K562 (cell line): ENCODE data around the gene PTBP3. TPM values are rescaled to one million over a fixed set of nuclear protein-coding genes. Genes with fewer than 3 reads are reported as not detected.

ENCODE experiments used
- ARID1B ChIP-seq: fragments of 450-650 bp; IDR thresholded peaks from 2 replicates; pipeline ENCODE4 v1.6.1; 2016; ENCODE audit warnings: antibody characterized with exemption, mild to moderate bottlenecking, inconsistent platforms
- ATF1 ChIP-seq, 2 experiments: fragments of 450-650 bp in 1 of 2; IDR thresholded peaks; 2 replicates each; pipeline ENCODE4 v1.6.1; 2016; ENCODE audit warnings: missing compliant biosample characterization in 1 of 2, missing genetic modification characterization in 1 of 2
- BDP1 ChIP-seq: IDR thresholded peaks from 3 replicates; pipeline ENCODE4 v1.6.1; 2011; ENCODE audit not compliant: insufficient read length, insufficient read depth
- BMI1 ChIP-seq: fragments of 150-350 bp; IDR thresholded peaks from 2 replicates; pipeline ENCODE4 v1.6.1; 2014; ENCODE audit warnings: low read length
- CBFB ChIP-seq: sonication (generic); formaldehyde crosslinking; IDR thresholded peaks from 2 replicates; pipeline ENCODE4 v1.4.0; 2020; ENCODE audit warnings: mild to moderate bottlenecking, missing genetic modification reagents
- CHCHD3 ChIP-seq: fragments of 250-450 bp; sonication (Bioruptor Pico); IDR thresholded peaks from 2 replicates; pipeline ENCODE4 v2.1.2; 2022; ENCODE audit warnings: mild to moderate bottlenecking
- CREB1 ChIP-seq, 2 experiments: sonication (generic) in 1 of 2; formaldehyde crosslinking in 1 of 2; IDR thresholded peaks; 2 replicates each; pipeline versions ENCODE4 v1.6.1 to v1.8.0; 2012 to 2022; ENCODE audit warnings: inconsistent platforms in 1 of 2, mild to moderate bottlenecking in 1 of 2, missing genetic modification reagents in 1 of 2, moderate library complexity in 1 of 2
- DMBX1 ChIP-seq: fragments of 250-450 bp; sonication (Bioruptor Pico); IDR thresholded peaks from 2 replicates; pipeline ENCODE4 v1.8.0; 2022; ENCODE audit warnings: inconsistent platforms, mild to moderate bottlenecking, moderate library complexity, borderline replicate concordance
- EWSR1 ChIP-seq: fragments of 450-650 bp; IDR thresholded peaks from 2 replicates; pipeline ENCODE4 v1.6.1; 2018; ENCODE audit warnings: borderline replicate concordance, mild to moderate bottlenecking, low read depth, moderate library complexity; ENCODE audit not compliant: partially characterized antibody
- FOXA1 ChIP-seq: fragments of 450-650 bp; IDR thresholded peaks from 2 replicates; pipeline ENCODE4 v1.6.1; 2016; ENCODE audit warnings: mild to moderate bottlenecking, borderline replicate concordance
- FOXP1 ChIP-seq: sonication (generic); formaldehyde crosslinking; IDR thresholded peaks from 2 replicates; pipeline ENCODE4 v1.8.0; 2022; ENCODE audit warnings: mild to moderate bottlenecking, missing genetic modification reagents
- FUS ChIP-seq: fragments of 200-400 bp; formaldehyde crosslinking; optimal IDR thresholded peaks from 2 replicates; pipeline ENCODE3; 2017; ENCODE audit warnings: low read depth, low read length
- HDAC1 ChIP-seq, 2 experiments: fragments of 450-650 bp; IDR thresholded peaks; 2 replicates each; pipeline ENCODE4 v1.6.1; 2016 to 2017; ENCODE audit warnings: inconsistent platforms in 1 of 2, mild to moderate bottlenecking in 1 of 2, moderate library complexity in 1 of 2
- L3MBTL2 ChIP-seq: fragments of 450-650 bp; IDR thresholded peaks from 2 replicates; pipeline ENCODE4 v1.6.1; 2016; ENCODE audit warnings: mild to moderate bottlenecking, moderate library complexity
- MTA2 ChIP-seq: fragments of 450-650 bp; IDR thresholded peaks from 2 replicates; pipeline ENCODE4 v1.6.1; 2016; ENCODE audit warnings: low read depth
- MYBL2 ChIP-seq, 2 experiments: fragments of 450-650 bp in 1 of 2; sonication (generic) in 1 of 2; formaldehyde crosslinking in 1 of 2; IDR thresholded peaks; 2 replicates each; pipeline versions ENCODE4 v1.6.1 to v1.8.1; 2017 to 2022; ENCODE audit warnings: borderline replicate concordance in 1 of 2, inconsistent platforms in 1 of 2, low read depth in 1 of 2, mild to moderate bottlenecking in 1 of 2, missing genetic modification reagents in 1 of 2, moderate library complexity in 1 of 2
- PHB2 ChIP-seq: fragments of 450-650 bp; IDR thresholded peaks from 2 replicates; pipeline ENCODE4 v1.6.1; 2017; ENCODE audit warnings: low read depth
- RAD21 ChIP-seq, 2 experiments: fragments of 250-450 bp in 1 of 2; fragments of 450-650 bp in 1 of 2; sonication (Bioruptor Pico) in 1 of 2; formaldehyde crosslinking in 1 of 2; IDR thresholded peaks in 1 of 2; conservative IDR thresholded peaks in 1 of 2; 2 replicates each; pipeline versions ENCODE4 v1.4.0 to v1.8.0; 2020 to 2022; ENCODE audit warnings: mild to moderate bottlenecking in 2 of 2, moderate library complexity in 1 of 2
- RFX7 ChIP-seq: fragments of 250-450 bp; sonication (Bioruptor Pico); IDR thresholded peaks from 2 replicates; pipeline ENCODE4 v1.5.1; 2021; ENCODE audit warnings: mild to moderate bottlenecking
- SMAD3 ChIP-seq: fragments of 450-650 bp; formaldehyde crosslinking; conservative IDR thresholded peaks from 2 replicates; pipeline ENCODE4 v1.4.0; 2020; ENCODE audit warnings: mild to moderate bottlenecking
- TGIF2 ChIP-seq: sonication (generic); formaldehyde crosslinking; IDR thresholded peaks from 2 replicates; pipeline ENCODE4 v1.8.1; 2022; ENCODE audit warnings: mild to moderate bottlenecking, missing genetic modification reagents, moderate library complexity
- ZKSCAN1 ChIP-seq: fragments of 150-350 bp; IDR thresholded peaks from 2 replicates; pipeline ENCODE4 v1.6.1; 2016; ENCODE audit warnings: low read depth, low read length
- ZNF431 ChIP-seq: sonication (generic); formaldehyde crosslinking; IDR thresholded peaks from 2 replicates; pipeline ENCODE4 v1.8.0; 2022; ENCODE audit warnings: mild to moderate bottlenecking, missing genetic modification reagents
- ZNF592 ChIP-seq: fragments of 450-650 bp; IDR thresholded peaks from 2 replicates; pipeline ENCODE4 v1.6.1; 2017; ENCODE audit warnings: antibody characterized with exemption, mild to moderate bottlenecking
- polyA plus RNA-seq, 8 experiments: library from polyadenylated mRNA; depleted of rRNA in 4 of 8; stranded (reverse) in 5 of 8; unstranded in 3 of 8; fragments of >200 nt; fragmentation: Nextera tagmentation in 2 of 8; fragmentation: Illumina TruSeq in 1 of 8; extraction: Ambion mirVana in 2 of 8; extraction: Trizol in 1 of 8; gene quantifications; 2 replicates each; pipeline versions ENCODE4 v1.2.1 to v1.2.3, GENCODE V29; 2011 to 2014; ENCODE audit warnings: inconsistent platforms in 1 of 8, missing spikeins in 1 of 8
- total RNA-seq, 7 experiments: library from RNA; depleted of rRNA in 6 of 7; stranded (reverse); fragments of >200 nt in 6 of 7; fragmentation: Illumina TruSeq in 2 of 7; extraction: Trizol in 2 of 7; gene quantifications; 2 replicates each; pipeline versions ENCODE4 v1.2.1 to v1.2.3, GENCODE V29; 2011 to 2021; ENCODE audit warnings: low replicate concordance in 1 of 7
- TF ChIP-seq, protein P1 (sequence below): fragments of 450-650 bp; conservative IDR thresholded peaks from 2 replicates; pipeline ENCODE4 v1.6.1; 2016; ENCODE audit warnings: missing genetic modification characterization, low read depth, mild to moderate bottlenecking, missing compliant biosample characterization, moderate library complexity

The PTBP3 gene
- total and polyA plus RNA-seq, 9 of the 15 experiments (the other 6 are each of a cell fraction or from before 2014, with no cell fraction given) = 22.4 to 132 (median 68.0) TPM

DNA sequence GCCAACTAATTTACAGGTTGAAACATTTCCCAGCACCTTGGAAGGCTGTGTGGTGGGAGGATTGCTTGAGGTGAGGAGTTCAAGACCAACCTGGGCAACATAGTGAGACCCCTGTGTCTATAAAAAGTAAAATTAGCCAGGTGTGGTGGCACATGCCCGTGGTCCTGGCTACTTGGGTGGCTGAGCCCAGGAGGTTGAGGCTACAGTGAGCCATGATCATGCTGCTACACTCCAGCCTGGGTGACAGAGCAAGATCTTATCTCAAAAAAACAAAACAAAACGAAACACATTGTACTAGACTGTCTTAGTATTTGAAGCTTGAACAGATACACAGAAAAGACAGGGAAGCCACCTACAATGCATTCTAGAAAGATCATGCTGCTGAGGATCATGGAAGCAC lies 43.7 kb upstream of the PTBP3 start (continued):
- TF ChIP-seq ATF1 (CRISPR knock-in tag; IDR thresholded peaks at IDR 0.05) (no peak), ATF1 (tag; IDR thresholded peaks at IDR 0.05) (peak; percentile 30; the same call in 1 of the 2 replicates), HDAC1 (IDR thresholded peaks at IDR 0.05) (no peak; a peak in 1 of 4 replicates), RAD21 (CRISPR knock-in tag; conservative IDR thresholded peaks at IDR 0.05 in 1 of 2, IDR thresholded peaks at IDR 0.05 in 1 of 2) (no peak), CBFB (CRISPR knock-in tag) (no peak), BMI1 (no peak), ZNF431 (CRISPR knock-in tag) (no peak), EWSR1 (no peak), L3MBTL2 (peak; percentile 88), CREB1 (IDR thresholded peaks at IDR 0.05) (no peak), CREB1 (CRISPR knock-in tag; IDR thresholded peaks at IDR 0.05) (no peak), DMBX1 (CRISPR knock-in tag) (no peak), BDP1 (no peak), FUS (no peak), RFX7 (CRISPR knock-in tag) (no peak), CHCHD3 (CRISPR knock-in tag) (no peak), TGIF2 (CRISPR knock-in tag) (no peak), MTA2 (no peak), ZNF592 (peak; percentile 87), FOXP1 (CRISPR knock-in tag) (no peak), FOXA1 (no peak), SMAD3 (CRISPR knock-in tag) (no peak), MYBL2 (IDR thresholded peaks at IDR 0.05; ENCODE audit: low read depth) (no peak), MYBL2 (CRISPR knock-in tag; IDR thresholded peaks at IDR 0.05; ENCODE audit: borderline replicate concordance) (no peak), ARID1B (peak; percentile 62; the same call in 1 of the 2 replicates), ZKSCAN1 (no peak), PHB2 (no peak)
- TF ChIP-seq, protein P1, sequence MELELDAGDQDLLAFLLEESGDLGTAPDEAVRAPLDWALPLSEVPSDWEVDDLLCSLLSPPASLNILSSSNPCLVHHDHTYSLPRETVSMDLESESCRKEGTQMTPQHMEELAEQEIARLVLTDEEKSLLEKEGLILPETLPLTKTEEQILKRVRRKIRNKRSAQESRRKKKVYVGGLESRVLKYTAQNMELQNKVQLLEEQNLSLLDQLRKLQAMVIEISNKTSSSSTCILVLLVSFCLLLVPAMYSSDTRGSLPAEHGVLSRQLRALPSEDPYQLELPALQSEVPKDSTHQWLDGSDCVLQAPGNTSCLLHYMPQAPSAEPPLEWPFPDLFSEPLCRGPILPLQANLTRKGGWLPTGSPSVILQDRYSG (tag) = peak; percentile 83
